ENCODE results near the gene CCDC120.

DNA sequence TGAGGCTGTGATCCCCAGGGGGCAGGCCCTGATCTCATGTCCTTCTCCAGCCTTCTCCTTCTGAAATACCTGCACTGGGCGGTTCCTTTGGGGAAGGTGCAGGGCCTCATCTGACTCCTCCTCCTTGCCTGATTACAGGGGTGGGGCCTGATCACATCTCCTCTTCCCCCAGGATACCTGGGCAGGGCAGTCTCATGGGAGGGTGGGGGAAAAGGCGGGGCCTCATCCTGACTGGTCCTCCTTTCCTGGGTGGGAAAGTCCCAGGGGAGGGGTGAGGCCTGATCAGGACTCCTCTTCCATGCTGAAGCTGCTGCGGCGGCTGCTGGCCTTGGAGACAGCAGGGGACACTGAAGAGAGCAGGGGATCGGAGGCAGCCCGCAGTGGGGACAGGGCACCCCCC, 28.9 kb upstream of the CCDC120 start:
- TF ChIP-seq, protein P1, sequence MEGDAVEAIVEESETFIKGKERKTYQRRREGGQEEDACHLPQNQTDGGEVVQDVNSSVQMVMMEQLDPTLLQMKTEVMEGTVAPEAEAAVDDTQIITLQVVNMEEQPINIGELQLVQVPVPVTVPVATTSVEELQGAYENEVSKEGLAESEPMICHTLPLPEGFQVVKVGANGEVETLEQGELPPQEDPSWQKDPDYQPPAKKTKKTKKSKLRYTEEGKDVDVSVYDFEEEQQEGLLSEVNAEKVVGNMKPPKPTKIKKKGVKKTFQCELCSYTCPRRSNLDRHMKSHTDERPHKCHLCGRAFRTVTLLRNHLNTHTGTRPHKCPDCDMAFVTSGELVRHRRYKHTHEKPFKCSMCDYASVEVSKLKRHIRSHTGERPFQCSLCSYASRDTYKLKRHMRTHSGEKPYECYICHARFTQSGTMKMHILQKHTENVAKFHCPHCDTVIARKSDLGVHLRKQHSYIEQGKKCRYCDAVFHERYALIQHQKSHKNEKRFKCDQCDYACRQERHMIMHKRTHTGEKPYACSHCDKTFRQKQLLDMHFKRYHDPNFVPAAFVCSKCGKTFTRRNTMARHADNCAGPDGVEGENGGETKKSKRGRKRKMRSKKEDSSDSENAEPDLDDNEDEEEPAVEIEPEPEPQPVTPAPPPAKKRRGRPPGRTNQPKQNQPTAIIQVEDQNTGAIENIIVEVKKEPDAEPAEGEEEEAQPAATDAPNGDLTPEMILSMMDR (IDR thresholded peaks at IDR 0.05): no peak
- no peak for TF ChIP-seq POLR2A (IDR thresholded peaks at IDR 0.05)
